ENCODE results near the gene PIK3CD.

DNA sequence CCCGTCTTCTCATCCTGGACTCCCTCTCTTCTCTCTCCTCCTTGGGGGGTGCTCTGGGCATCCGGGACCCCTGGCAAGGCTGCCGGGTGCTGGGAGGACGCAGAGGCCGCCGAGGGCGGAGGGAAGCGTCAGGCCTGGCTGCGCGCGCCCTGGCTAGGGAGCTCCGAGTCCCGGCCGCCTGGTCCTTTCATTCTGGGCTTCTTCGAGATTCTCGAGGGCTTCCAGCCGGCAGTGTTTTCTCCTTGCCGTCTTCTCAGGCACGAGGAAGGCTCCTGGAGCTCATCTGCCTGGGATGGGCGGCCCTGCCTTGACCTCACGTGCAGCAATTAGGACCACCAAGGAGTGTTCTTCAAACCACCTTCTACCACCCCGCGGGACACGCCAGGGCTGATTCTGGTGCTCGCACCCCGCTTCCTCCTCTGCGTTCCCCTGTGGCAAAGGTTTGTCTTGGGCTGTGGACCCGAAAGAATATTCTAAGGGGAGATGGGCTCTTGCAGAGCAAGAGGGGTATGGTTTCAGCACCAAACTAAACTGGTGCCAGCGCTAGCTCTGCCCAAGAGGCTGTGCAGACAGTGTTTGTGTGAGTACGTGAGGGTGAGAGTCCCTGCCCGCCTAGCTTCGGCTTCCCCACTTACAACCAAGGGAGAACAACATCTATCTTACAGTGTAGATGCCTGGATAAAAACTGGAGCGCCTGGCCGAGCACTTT lies 36.5 kb downstream of the PIK3CD start:
- TF ChIP-seq, protein P1, sequence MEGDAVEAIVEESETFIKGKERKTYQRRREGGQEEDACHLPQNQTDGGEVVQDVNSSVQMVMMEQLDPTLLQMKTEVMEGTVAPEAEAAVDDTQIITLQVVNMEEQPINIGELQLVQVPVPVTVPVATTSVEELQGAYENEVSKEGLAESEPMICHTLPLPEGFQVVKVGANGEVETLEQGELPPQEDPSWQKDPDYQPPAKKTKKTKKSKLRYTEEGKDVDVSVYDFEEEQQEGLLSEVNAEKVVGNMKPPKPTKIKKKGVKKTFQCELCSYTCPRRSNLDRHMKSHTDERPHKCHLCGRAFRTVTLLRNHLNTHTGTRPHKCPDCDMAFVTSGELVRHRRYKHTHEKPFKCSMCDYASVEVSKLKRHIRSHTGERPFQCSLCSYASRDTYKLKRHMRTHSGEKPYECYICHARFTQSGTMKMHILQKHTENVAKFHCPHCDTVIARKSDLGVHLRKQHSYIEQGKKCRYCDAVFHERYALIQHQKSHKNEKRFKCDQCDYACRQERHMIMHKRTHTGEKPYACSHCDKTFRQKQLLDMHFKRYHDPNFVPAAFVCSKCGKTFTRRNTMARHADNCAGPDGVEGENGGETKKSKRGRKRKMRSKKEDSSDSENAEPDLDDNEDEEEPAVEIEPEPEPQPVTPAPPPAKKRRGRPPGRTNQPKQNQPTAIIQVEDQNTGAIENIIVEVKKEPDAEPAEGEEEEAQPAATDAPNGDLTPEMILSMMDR (IDR thresholded peaks at IDR 0.05; ENCODE audit: poor library complexity, severe bottlenecking), result no peak
- TF ChIP-seq POLR2AphosphoS5 (IDR thresholded peaks at IDR 0.05) (no peak), TAF1 (IDR thresholded peaks at IDR 0.05; ENCODE audit: low read depth) (no peak), EP300 (conservative IDR thresholded peaks at IDR 0.05; ENCODE audit: poor library complexity, severe bottlenecking) (no peak), EZH2 (IDR thresholded peaks at IDR 0.05; ENCODE audit: borderline replicate concordance, insufficient read depth, low read length, poor library complexity, severe bottlenecking) (no peak)
- TF ChIP-seq, protein P2, sequence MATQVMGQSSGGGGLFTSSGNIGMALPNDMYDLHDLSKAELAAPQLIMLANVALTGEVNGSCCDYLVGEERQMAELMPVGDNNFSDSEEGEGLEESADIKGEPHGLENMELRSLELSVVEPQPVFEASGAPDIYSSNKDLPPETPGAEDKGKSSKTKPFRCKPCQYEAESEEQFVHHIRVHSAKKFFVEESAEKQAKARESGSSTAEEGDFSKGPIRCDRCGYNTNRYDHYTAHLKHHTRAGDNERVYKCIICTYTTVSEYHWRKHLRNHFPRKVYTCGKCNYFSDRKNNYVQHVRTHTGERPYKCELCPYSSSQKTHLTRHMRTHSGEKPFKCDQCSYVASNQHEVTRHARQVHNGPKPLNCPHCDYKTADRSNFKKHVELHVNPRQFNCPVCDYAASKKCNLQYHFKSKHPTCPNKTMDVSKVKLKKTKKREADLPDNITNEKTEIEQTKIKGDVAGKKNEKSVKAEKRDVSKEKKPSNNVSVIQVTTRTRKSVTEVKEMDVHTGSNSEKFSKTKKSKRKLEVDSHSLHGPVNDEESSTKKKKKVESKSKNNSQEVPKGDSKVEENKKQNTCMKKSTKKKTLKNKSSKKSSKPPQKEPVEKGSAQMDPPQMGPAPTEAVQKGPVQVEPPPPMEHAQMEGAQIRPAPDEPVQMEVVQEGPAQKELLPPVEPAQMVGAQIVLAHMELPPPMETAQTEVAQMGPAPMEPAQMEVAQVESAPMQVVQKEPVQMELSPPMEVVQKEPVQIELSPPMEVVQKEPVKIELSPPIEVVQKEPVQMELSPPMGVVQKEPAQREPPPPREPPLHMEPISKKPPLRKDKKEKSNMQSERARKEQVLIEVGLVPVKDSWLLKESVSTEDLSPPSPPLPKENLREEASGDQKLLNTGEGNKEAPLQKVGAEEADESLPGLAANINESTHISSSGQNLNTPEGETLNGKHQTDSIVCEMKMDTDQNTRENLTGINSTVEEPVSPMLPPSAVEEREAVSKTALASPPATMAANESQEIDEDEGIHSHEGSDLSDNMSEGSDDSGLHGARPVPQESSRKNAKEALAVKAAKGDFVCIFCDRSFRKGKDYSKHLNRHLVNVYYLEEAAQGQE (IDR thresholded peaks at IDR 0.05; ENCODE audit: borderline replicate concordance), result no peak
